HEK293 (cell line): ENCODE results near the gene KCNK6.

Experiments used
- KLF10 ChIP-seq: fragments of 450-650 bp; IDR thresholded peaks from 2 replicates; pipeline ENCODE4 v1.5.1; 2018; ENCODE audit warnings: missing biosample characterization, mild to moderate bottlenecking, missing genetic modification characterization
- KLF9 ChIP-seq: fragments of 450-650 bp; formaldehyde crosslinking; IDR thresholded peaks from 2 replicates; pipeline ENCODE4 v1.5.1; 2016; ENCODE audit warnings: missing biosample characterization, missing genetic modification characterization, low read depth
- MEIS1 ChIP-seq: sonication (generic); formaldehyde crosslinking; IDR thresholded peaks from 2 replicates; pipeline ENCODE4 v1.8.1; 2022; ENCODE audit warnings: missing genetic modification reagents, mild to moderate bottlenecking, borderline replicate concordance
- MYNN ChIP-seq: fragments of 450-650 bp; formaldehyde crosslinking; IDR thresholded peaks from 2 replicates; pipeline ENCODE4 v1.5.1; 2016; ENCODE audit warnings: missing biosample characterization, missing genetic modification characterization, borderline replicate concordance
- TCF7L2 ChIP-seq: IDR thresholded peaks from 2 replicates; pipeline ENCODE4 v1.6.1; 2011; ENCODE audit warnings: low read depth, mild to moderate bottlenecking, inconsistent platforms, low read length, moderate library complexity, borderline replicate concordance
- TRIM28 ChIP-seq: IDR thresholded peaks from 2 replicates; pipeline ENCODE4 v1.6.1; 2011; ENCODE audit warnings: low read length, control low read depth, borderline replicate concordance
- ZBTB1 ChIP-seq: fragments of 450-650 bp; formaldehyde crosslinking; IDR thresholded peaks from 2 replicates; pipeline ENCODE4 v1.5.1; 2016; ENCODE audit warnings: missing biosample characterization, missing genetic modification characterization
- ZFP37 ChIP-seq: fragments of 450-650 bp; formaldehyde crosslinking; IDR thresholded peaks from 2 replicates; pipeline ENCODE4 v1.5.1; 2016; ENCODE audit warnings: missing biosample characterization, missing genetic modification characterization
- ZFP69B ChIP-seq: fragments of 450-650 bp; formaldehyde crosslinking; IDR thresholded peaks from 2 replicates; pipeline ENCODE4 v1.5.1; 2016; ENCODE audit warnings: missing biosample characterization, missing genetic modification characterization
- ZNF114 ChIP-seq: fragments of 450-650 bp; formaldehyde crosslinking; IDR thresholded peaks from 2 replicates; pipeline ENCODE4 v1.5.0; 2017; ENCODE audit warnings: missing biosample characterization, missing genetic modification characterization
- ZNF140 ChIP-seq: fragments of 450-650 bp; formaldehyde crosslinking; IDR thresholded peaks from 2 replicates; pipeline ENCODE4 v1.5.1; 2016; ENCODE audit warnings: missing biosample characterization, missing genetic modification characterization
- ZNF146 ChIP-seq: fragments of 450-650 bp; formaldehyde crosslinking; IDR thresholded peaks from 2 replicates; pipeline ENCODE4 v1.5.1; 2016; ENCODE audit warnings: missing biosample characterization, missing genetic modification characterization
- ZNF184 ChIP-seq: fragments of 450-650 bp; IDR thresholded peaks from 2 replicates; pipeline ENCODE4 v1.5.1; 2018; ENCODE audit warnings: missing biosample characterization, mild to moderate bottlenecking, missing genetic modification characterization
- ZNF248 ChIP-seq: fragments of 450-650 bp; formaldehyde crosslinking; IDR thresholded peaks from 2 replicates; pipeline ENCODE4 v1.5.1; 2017; ENCODE audit warnings: missing biosample characterization, missing genetic modification characterization
- ZNF350 ChIP-seq: fragments of 450-650 bp; formaldehyde crosslinking; IDR thresholded peaks from 2 replicates; pipeline ENCODE4 v1.5.0; 2017; ENCODE audit warnings: missing biosample characterization, mild to moderate bottlenecking, missing genetic modification characterization
- ZNF473 ChIP-seq: fragments of 450-650 bp; formaldehyde crosslinking; IDR thresholded peaks from 2 replicates; pipeline ENCODE4 v1.5.1; 2017; ENCODE audit warnings: missing biosample characterization, missing genetic modification characterization
- ZNF561 ChIP-seq: fragments of 450-650 bp; IDR thresholded peaks from 2 replicates; pipeline ENCODE4 v1.5.1; 2018; ENCODE audit warnings: missing biosample characterization, missing genetic modification characterization, borderline replicate concordance
- ZNF585B ChIP-seq: fragments of 450-650 bp; formaldehyde crosslinking; IDR thresholded peaks from 2 replicates; pipeline ENCODE4 v1.5.1; 2016; ENCODE audit warnings: missing biosample characterization, missing genetic modification characterization
- ZNF707 ChIP-seq: fragments of 450-650 bp; formaldehyde crosslinking; IDR thresholded peaks from 2 replicates; pipeline ENCODE4 v1.5.1; 2016; ENCODE audit warnings: missing biosample characterization, missing genetic modification characterization
- ZNF747 ChIP-seq: fragments of 450-650 bp; formaldehyde crosslinking; IDR thresholded peaks from 2 replicates; pipeline ENCODE4 v1.5.1; 2016; ENCODE audit warnings: missing biosample characterization, missing genetic modification characterization
- ZNF76 ChIP-seq: fragments of 450-650 bp; formaldehyde crosslinking; IDR thresholded peaks from 2 replicates; pipeline ENCODE4; 2016; ENCODE audit warnings: low read depth, missing biosample characterization, missing genetic modification characterization, borderline replicate concordance
- ZSCAN16 ChIP-seq: fragments of 450-650 bp; formaldehyde crosslinking; IDR thresholded peaks from 2 replicates; pipeline ENCODE4 v1.5.1; 2016; ENCODE audit warnings: missing biosample characterization, missing genetic modification characterization
- TF ChIP-seq, protein P1 (sequence below): fragments of 450-650 bp; formaldehyde crosslinking; conservative IDR thresholded peaks from 2 replicates; pipeline ENCODE4 v1.5.1; 2016; ENCODE audit warnings: low read depth, missing biosample characterization, missing genetic modification characterization
- TF ChIP-seq, protein P2 (sequence below): fragments of 450-650 bp; formaldehyde crosslinking; IDR thresholded peaks from 2 replicates; pipeline ENCODE4 v1.5.1; 2016; ENCODE audit warnings: missing biosample characterization, missing genetic modification characterization
- TF ChIP-seq, protein P3 (sequence below): fragments of 450-650 bp; formaldehyde crosslinking; IDR thresholded peaks from 2 replicates; pipeline ENCODE4 v1.5.1; 2016; ENCODE audit warnings: missing biosample characterization, missing genetic modification characterization
- TF ChIP-seq, protein P4 (sequence below): fragments of 450-650 bp; formaldehyde crosslinking; IDR thresholded peaks from 2 replicates; pipeline ENCODE4 v1.5.1; 2017; ENCODE audit warnings: missing biosample characterization, missing genetic modification characterization
- TF ChIP-seq, protein P5 (sequence below): fragments of 450-650 bp; formaldehyde crosslinking; IDR thresholded peaks from 2 replicates; pipeline ENCODE4 v1.5.1; 2016; ENCODE audit warnings: missing biosample characterization, missing genetic modification characterization

KCNK6 gene

DNA sequence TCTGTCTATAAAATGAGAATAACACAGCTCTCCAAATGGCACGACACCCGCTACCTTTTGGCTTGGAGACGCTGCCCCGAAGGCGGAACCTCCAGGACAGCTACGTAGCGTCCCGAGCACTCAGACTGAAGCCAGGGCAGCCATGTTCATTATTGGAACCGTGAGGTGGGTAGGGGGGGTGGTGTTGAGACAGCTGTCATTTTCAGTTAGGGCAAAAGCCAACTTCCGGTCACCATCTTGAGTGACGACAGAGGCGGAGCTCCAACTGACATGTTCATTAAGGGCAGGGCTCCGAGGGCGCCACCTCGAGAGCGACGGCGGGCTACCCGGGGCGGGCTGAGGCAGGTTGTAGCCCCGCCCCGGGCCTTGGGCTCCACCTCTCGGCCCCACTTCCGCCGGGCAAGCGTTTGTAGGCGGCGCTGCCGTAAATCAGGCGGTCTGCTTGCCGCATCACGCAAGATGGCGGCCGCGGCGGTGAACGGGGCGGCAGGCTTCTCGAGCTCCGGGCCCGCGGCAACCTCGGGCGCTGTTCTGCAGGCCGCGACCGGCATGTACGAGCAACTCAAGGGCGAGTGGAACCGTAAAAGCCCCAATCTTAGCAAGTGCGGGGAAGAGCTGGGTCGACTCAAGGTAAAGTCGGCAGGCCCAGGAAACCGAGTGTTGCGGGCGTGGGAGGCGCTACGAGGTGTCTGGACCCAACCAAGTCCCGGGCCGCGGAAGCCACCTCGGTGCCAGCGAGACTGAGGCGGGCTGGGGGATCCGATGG is 54.9 kb downstream of the KCNK6 start, which contains the start of gene PSMD8 (continued):
- TF ChIP-seq, protein P1, sequence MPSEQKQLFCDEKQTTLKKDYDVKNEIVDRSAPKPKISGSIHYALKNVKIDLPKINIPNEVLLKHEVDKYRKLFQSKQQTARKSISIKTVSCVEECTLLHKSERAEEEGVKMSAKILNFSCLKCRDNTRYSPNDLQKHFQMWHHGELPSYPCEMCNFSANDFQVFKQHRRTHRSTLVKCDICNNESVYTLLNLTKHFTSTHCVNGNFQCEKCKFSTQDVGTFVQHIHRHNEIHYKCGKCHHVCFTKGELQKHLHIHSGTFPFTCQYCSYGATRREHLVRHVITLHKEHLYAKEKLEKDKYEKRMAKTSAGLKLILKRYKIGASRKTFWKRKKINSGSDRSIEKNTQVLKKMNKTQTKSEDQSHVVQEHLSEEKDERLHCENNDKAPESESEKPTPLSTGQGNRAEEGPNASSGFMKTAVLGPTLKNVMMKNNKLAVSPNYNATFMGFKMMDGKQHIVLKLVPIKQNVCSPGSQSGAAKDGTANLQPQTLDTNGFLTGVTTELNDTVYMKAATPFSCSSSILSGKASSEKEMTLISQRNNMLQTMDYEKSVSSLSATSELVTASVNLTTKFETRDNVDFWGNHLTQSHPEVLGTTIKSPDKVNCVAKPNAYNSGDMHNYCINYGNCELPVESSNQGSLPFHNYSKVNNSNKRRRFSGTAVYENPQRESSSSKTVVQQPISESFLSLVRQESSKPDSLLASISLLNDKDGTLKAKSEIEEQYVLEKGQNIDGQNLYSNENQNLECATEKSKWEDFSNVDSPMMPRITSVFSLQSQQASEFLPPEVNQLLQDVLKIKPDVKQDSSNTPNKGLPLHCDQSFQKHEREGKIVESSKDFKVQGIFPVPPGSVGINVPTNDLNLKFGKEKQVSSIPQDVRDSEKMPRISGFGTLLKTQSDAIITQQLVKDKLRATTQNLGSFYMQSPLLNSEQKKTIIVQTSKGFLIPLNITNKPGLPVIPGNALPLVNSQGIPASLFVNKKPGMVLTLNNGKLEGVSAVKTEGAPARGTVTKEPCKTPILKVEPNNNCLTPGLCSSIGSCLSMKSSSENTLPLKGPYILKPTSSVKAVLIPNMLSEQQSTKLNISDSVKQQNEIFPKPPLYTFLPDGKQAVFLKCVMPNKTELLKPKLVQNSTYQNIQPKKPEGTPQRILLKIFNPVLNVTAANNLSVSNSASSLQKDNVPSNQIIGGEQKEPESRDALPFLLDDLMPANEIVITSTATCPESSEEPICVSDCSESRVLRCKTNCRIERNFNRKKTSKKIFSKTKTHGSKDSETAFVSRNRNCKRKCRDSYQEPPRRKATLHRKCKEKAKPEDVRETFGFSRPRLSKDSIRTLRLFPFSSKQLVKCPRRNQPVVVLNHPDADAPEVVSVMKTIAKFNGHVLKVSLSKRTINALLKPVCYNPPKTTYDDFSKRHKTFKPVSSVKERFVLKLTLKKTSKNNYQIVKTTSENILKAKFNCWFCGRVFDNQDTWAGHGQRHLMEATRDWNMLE (tag by site-specific recombination), result peak; percentile 96
- peak; percentile 83 for TF ChIP-seq ZNF146
- TF ChIP-seq ZNF585B, result 0 out of 2 replicates have a peak, but pooled peaks have one; percentile 9
- TF ChIP-seq ZNF140 (tag by site-specific recombination), result no peak
- peak; percentile 100 for TF ChIP-seq ZFP37 (tag by site-specific recombination)
- peak; percentile 75; the same call in 1 of the 2 replicates for TF ChIP-seq TCF7L2
- TF ChIP-seq ZNF114, result no peak
- TF ChIP-seq MEIS1 (CRISPR knock-in tag), result no peak
- TF ChIP-seq MYNN (tag by site-specific recombination), result peak; percentile 54; the same call in 1 of the 2 replicates
- TF ChIP-seq ZNF184, result no peak
- TF ChIP-seq ZFP69B (tag by site-specific recombination), result peak; percentile 88
- TF ChIP-seq, protein P2, sequence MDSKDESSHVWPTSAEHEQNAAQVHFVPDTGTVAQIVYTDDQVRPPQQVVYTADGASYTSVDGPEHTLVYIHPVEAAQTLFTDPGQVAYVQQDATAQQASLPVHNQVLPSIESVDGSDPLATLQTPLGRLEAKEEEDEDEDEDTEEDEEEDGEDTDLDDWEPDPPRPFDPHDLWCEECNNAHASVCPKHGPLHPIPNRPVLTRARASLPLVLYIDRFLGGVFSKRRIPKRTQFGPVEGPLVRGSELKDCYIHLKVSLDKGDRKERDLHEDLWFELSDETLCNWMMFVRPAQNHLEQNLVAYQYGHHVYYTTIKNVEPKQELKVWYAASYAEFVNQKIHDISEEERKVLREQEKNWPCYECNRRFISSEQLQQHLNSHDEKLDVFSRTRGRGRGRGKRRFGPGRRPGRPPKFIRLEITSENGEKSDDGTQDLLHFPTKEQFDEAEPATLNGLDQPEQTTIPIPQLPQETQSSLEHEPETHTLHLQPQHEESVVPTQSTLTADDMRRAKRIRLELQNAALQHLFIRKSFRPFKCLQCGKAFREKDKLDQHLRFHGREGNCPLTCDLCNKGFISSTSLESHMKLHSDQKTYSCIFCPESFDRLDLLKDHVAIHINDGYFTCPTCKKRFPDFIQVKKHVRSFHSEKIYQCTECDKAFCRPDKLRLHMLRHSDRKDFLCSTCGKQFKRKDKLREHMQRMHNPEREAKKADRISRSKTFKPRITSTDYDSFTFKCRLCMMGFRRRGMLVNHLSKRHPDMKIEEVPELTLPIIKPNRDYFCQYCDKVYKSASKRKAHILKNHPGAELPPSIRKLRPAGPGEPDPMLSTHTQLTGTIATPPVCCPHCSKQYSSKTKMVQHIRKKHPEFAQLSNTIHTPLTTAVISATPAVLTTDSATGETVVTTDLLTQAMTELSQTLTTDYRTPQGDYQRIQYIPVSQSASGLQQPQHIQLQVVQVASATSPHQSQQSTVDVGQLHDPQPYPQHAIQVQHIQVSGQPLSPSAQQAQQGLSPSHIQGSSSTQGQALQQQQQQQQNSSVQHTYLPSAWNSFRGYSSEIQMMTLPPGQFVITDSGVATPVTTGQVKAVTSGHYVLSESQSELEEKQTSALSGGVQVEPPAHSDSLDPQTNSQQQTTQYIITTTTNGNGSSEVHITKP (tag by site-specific recombination), result no peak; the same call in none of the 2 replicates
- TF ChIP-seq ZNF707 (tag by site-specific recombination), result no peak
- TF ChIP-seq, protein P3, sequence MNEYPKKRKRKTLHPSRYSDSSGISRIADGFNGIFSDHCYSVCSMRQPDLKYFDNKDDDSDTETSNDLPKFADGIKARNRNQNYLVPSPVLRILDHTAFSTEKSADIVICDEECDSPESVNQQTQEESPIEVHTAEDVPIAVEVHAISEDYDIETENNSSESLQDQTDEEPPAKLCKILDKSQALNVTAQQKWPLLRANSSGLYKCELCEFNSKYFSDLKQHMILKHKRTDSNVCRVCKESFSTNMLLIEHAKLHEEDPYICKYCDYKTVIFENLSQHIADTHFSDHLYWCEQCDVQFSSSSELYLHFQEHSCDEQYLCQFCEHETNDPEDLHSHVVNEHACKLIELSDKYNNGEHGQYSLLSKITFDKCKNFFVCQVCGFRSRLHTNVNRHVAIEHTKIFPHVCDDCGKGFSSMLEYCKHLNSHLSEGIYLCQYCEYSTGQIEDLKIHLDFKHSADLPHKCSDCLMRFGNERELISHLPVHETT (tag by site-specific recombination), result peak; percentile 81; the same call in 1 of the 2 replicates
- TF ChIP-seq, protein P4, sequence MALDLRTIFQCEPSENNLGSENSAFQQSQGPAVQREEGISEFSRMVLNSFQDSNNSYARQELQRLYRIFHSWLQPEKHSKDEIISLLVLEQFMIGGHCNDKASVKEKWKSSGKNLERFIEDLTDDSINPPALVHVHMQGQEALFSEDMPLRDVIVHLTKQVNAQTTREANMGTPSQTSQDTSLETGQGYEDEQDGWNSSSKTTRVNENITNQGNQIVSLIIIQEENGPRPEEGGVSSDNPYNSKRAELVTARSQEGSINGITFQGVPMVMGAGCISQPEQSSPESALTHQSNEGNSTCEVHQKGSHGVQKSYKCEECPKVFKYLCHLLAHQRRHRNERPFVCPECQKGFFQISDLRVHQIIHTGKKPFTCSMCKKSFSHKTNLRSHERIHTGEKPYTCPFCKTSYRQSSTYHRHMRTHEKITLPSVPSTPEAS (tag by site-specific recombination), result no peak; the same call in 1 of the 2 replicates
- TF ChIP-seq, protein P5, sequence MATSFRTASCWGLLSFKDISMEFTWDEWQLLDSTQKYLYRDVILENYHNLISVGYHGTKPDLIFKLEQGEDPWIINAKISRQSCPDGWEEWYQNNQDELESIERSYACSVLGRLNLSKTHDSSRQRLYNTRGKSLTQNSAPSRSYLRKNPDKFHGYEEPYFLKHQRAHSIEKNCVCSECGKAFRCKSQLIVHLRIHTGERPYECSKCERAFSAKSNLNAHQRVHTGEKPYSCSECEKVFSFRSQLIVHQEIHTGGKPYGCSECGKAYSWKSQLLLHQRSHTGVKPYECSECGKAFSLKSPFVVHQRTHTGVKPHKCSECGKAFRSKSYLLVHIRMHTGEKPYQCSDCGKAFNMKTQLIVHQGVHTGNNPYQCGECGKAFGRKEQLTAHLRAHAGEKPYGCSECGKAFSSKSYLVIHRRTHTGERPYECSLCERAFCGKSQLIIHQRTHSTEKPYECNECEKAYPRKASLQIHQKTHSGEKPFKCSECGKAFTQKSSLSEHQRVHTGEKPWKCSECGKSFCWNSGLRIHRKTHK (tag by site-specific recombination), result no peak
- no peak for TF ChIP-seq ZNF747 (tag by site-specific recombination)
- peak; percentile 90 for TF ChIP-seq KLF10
- TF ChIP-seq ZNF350 (tag by site-specific recombination), result no peak
- peak; percentile 64; the same call in 1 of the 2 replicates for TF ChIP-seq ZSCAN16 (tag by site-specific recombination)
- peak; percentile 89 for TF ChIP-seq ZNF76
- peak; percentile 83 for TF ChIP-seq ZNF561 (tag by site-specific recombination)
- peak; percentile 87 for TF ChIP-seq KLF9 (tag by site-specific recombination)
- peak; percentile 35; the same call in 1 of the 2 replicates for TF ChIP-seq TRIM28
- no peak for TF ChIP-seq ZNF473
- no peak for TF ChIP-seq ZBTB1
- no peak for TF ChIP-seq ZNF248 (tag by site-specific recombination)
